Activated T-cell treated with anti-CD3 and anti-CD28 coated beads, Interleukin-2, amount 50 U/mL, for 72 hours (primary cell): ENCODE data around the gene CCDC85C. TPM values are rescaled to one million over a fixed set of nuclear protein-coding genes. Genes with fewer than 3 reads are reported as not detected.

ENCODE experiments used
- ATAC-seq, 2 donors: fragments of 150-1000 bp; cut with Tn5 transposase; replicated peaks in 1 of 2; 2 replicates each; pipeline ENCODE4 v1.10.0; 2021; ENCODE audit warnings: moderate library complexity in 2 of 2, mild to moderate bottlenecking in 1 of 2
- DNase-seq, 2 donors: peaks; one replicate each; pipeline ENCODE4 v3.0.0; 2021 to 2022; ENCODE audit warnings: mixed read lengths in 1 of 2
- H3K27ac Mint-ChIP-seq: one replicate; pipeline ENCODE4 v1.8.0; 2022; ENCODE audit warnings: mild to moderate bottlenecking, moderate library complexity, mixed read lengths
- H3K27me3 Mint-ChIP-seq: one replicate; pipeline ENCODE4 v1.8.0; 2022; ENCODE audit warnings: low read depth, mixed read lengths
- H3K36me3 Mint-ChIP-seq, 2 donors: one replicate each; pipeline ENCODE4 v1.8.0; 2022; ENCODE audit warnings: mixed read lengths in 2 of 2, mild to moderate bottlenecking in 1 of 2; ENCODE audit not compliant: insufficient read depth in 2 of 2
- H3K4me1 Mint-ChIP-seq: one replicate; pipeline ENCODE4 v1.8.0; 2022; ENCODE audit warnings: low read depth, mixed read lengths
- H3K4me3 Mint-ChIP-seq, 2 donors: one replicate each; pipeline ENCODE4 v1.8.0; 2022; ENCODE audit warnings: mild to moderate bottlenecking in 2 of 2, mixed read lengths in 2 of 2, moderate library complexity in 2 of 2
- H3K9me3 Mint-ChIP-seq, 2 donors: one replicate each; pipeline ENCODE4 v1.8.0; 2022; ENCODE audit warnings: mixed read lengths in 2 of 2
- total RNA-seq, 2 donors: library from RNA; stranded (reverse); gene quantifications; one replicate each; pipeline ENCODE4 v1.2.3, GENCODE V29; 2022

Gene CCDC85C
- total RNA-seq, 2 donors from 2014 or later: 10.1 to 11.3 TPM

- no peaks in the 10 kb centered on the region for H3K9me3 Mint-ChIP-seq
- ATAC-seq (no peak), DNase-seq (no peak)
- no peaks in the 10 kb centered on the region for H3K27me3 Mint-ChIP-seq
- no peak overlapping the region for H3K4me3 Mint-ChIP-seq
- H3K27ac Mint-ChIP-seq: no peak overlapping the region
- no peaks in the 10 kb centered on the region for H3K4me1 Mint-ChIP-seq
- no peaks in the 10 kb centered on the region for H3K36me3 Mint-ChIP-seq
Observed at GRCh38 chr14:99586761-99587459, 17.1 kb downstream of the CCDC85C start.

- DNase-seq: no peak
- ATAC-seq: no peak
- Mint-ChIP-seq H3K27me3 (no peaks in the 10 kb centered on the region), H3K36me3 (no peaks in the 10 kb centered on the region), H3K4me3 (no peak overlapping the region), H3K27ac (no peak overlapping the region), H3K9me3 (no peaks in the 10 kb centered on the region), H3K4me1 (no peaks in the 10 kb centered on the region)
Observed at GRCh38 chr14:99586054-99586760, 17.8 kb downstream of the CCDC85C start.

GRCh38 chr14:99584823-99585222 is 19.2 kb downstream of the CCDC85C start:
- no peak for ATAC-seq
- no peak overlapping the region for H3K27ac Mint-ChIP-seq
- no peak for DNase-seq
- no peaks in the 10 kb centered on the region for H3K36me3 Mint-ChIP-seq
- H3K4me1 Mint-ChIP-seq: no peaks in the 10 kb centered on the region
- no peaks in the 10 kb centered on the region for H3K9me3 Mint-ChIP-seq
- H3K4me3 Mint-ChIP-seq: no peak overlapping the region
- no peaks in the 10 kb centered on the region for H3K27me3 Mint-ChIP-seq

- DNase-seq (no peak), ATAC-seq (no peak)
- no peak overlapping the region for H3K27ac Mint-ChIP-seq
- H3K27me3 Mint-ChIP-seq: no peaks in the 10 kb centered on the region
- H3K36me3 Mint-ChIP-seq: no peaks in the 10 kb centered on the region
- no peak overlapping the region for H3K4me3 Mint-ChIP-seq
- H3K9me3 Mint-ChIP-seq: no peaks in the 10 kb centered on the region
- H3K4me1 Mint-ChIP-seq: no peaks in the 10 kb centered on the region
Observed at GRCh38 chr14:99581938-99582337, 22.1 kb downstream of the CCDC85C start.

- no peaks in the 10 kb centered on the region for H3K9me3 Mint-ChIP-seq
- H3K27ac Mint-ChIP-seq: no peak overlapping the region
- no peaks in the 10 kb centered on the region for H3K4me1 Mint-ChIP-seq
- H3K36me3 Mint-ChIP-seq: no peaks in the 10 kb centered on the region
- H3K27me3 Mint-ChIP-seq: no peaks in the 10 kb centered on the region
- no peak for ATAC-seq
- H3K4me3 Mint-ChIP-seq: no peak overlapping the region
- DNase-seq: no peak
Observed at GRCh38 chr14:99581374-99581773, 22.6 kb downstream of the CCDC85C start.

- H3K4me1 Mint-ChIP-seq: peaks cover 11% of the 10 kb centered on the region
- H3K36me3 Mint-ChIP-seq: no peaks in the 10 kb centered on the region
- H3K9me3 Mint-ChIP-seq: no peaks in the 10 kb centered on the region
- ATAC-seq (no peak), DNase-seq (no peak)
- H3K4me3 Mint-ChIP-seq: no peak overlapping the region
- no peaks in the 10 kb centered on the region for H3K27me3 Mint-ChIP-seq
- no peak overlapping the region for H3K27ac Mint-ChIP-seq
Observed at GRCh38 chr14:99579903-99580571, 24.0 kb downstream of the CCDC85C start.

GRCh38 chr14:99579120-99579836 is 24.7 kb downstream of the CCDC85C start:
- no peak overlapping the region for H3K27ac Mint-ChIP-seq
- no peaks in the 10 kb centered on the region for H3K27me3 Mint-ChIP-seq
- H3K36me3 Mint-ChIP-seq: no peaks in the 10 kb centered on the region
- DNase-seq (no peak), ATAC-seq (no peak)
- peaks cover 11% of the 10 kb centered on the region for H3K4me1 Mint-ChIP-seq
- H3K9me3 Mint-ChIP-seq: no peaks in the 10 kb centered on the region
- no peak overlapping the region for H3K4me3 Mint-ChIP-seq

- Mint-ChIP-seq H3K27me3 (no peaks in the 10 kb centered on the region), H3K4me3 (no peak overlapping the region), H3K4me1 (peaks cover 11% of the 10 kb centered on the region), H3K27ac (no peak overlapping the region), H3K36me3 (no peaks in the 10 kb centered on the region), H3K9me3 (no peaks in the 10 kb centered on the region)
- ATAC-seq (no peak), DNase-seq (no peak)
Observed at GRCh38 chr14:99578541-99579101, 25.4 kb downstream of the CCDC85C start.

- H3K4me3 Mint-ChIP-seq: no peak overlapping the region
- peaks cover 11% of the 10 kb centered on the region for H3K4me1 Mint-ChIP-seq
- ATAC-seq: no peak
- DNase-seq: no peak
- H3K9me3 Mint-ChIP-seq: no peaks in the 10 kb centered on the region
- no peaks in the 10 kb centered on the region for H3K27me3 Mint-ChIP-seq
- no peaks in the 10 kb centered on the region for H3K36me3 Mint-ChIP-seq
- H3K27ac Mint-ChIP-seq: no peak overlapping the region
Observed at GRCh38 chr14:99576761-99577705, 27.0 kb downstream of the CCDC85C start.

- peaks cover 11% of the 10 kb centered on the region for H3K4me1 Mint-ChIP-seq
- H3K27ac Mint-ChIP-seq: no peak overlapping the region
- ATAC-seq (no peak), DNase-seq (no peak)
- no peaks in the 10 kb centered on the region for H3K36me3 Mint-ChIP-seq
- no peaks in the 10 kb centered on the region for H3K27me3 Mint-ChIP-seq
- no peaks in the 10 kb centered on the region for H3K9me3 Mint-ChIP-seq
- no peak overlapping the region for H3K4me3 Mint-ChIP-seq
Observed at GRCh38 chr14:99576304-99576703, 27.7 kb downstream of the CCDC85C start.

GRCh38 chr14:99575043-99576023 is 28.7 kb downstream of the CCDC85C start:
- H3K9me3 Mint-ChIP-seq: no peaks in the 10 kb centered on the region
- no peaks in the 10 kb centered on the region for H3K27me3 Mint-ChIP-seq
- no peak overlapping the region for H3K27ac Mint-ChIP-seq
- ATAC-seq (peak; percentile 25), DNase-seq (no peak)
- no peaks in the 10 kb centered on the region for H3K36me3 Mint-ChIP-seq
- H3K4me1 Mint-ChIP-seq: peaks cover 11% of the 10 kb centered on the region
- H3K4me3 Mint-ChIP-seq: no peak overlapping the region
